Trophoblast cell (in vitro differentiated cells and primary cell): ENCODE results near the gene BRD7.

ENCODE experiments used
- DNase-seq, 2 donors: peaks; one replicate each; pipeline ENCODE4 v3.0.0-alpha.2; 2016
- H2AFZ ChIP-seq: 2 replicates; pipeline ENCODE4 v1.6.1; 2013; ENCODE audit warnings: low read length, moderate library complexity, mild to moderate bottlenecking; ENCODE audit not compliant: insufficient read depth, poor library complexity
- H2AK5ac ChIP-seq: 2 replicates; pipeline ENCODE4 v1.6.1; 2013; ENCODE audit warnings: mild to moderate bottlenecking, low read length
- H2BK120ac ChIP-seq: 2 replicates; pipeline ENCODE4 v1.6.1; 2013; ENCODE audit warnings: low read length, mild to moderate bottlenecking, moderate library complexity; ENCODE audit not compliant: insufficient read depth, poor library complexity
- H2BK12ac ChIP-seq: 2 replicates; pipeline ENCODE4 v1.6.1; 2013; ENCODE audit warnings: mild to moderate bottlenecking, low read length, moderate library complexity
- H2BK5ac ChIP-seq: 2 replicates; pipeline ENCODE4 v1.6.1; 2013; ENCODE audit warnings: low read length, low read depth, moderate library complexity, mild to moderate bottlenecking; ENCODE audit not compliant: poor library complexity
- H3K14ac ChIP-seq: 2 replicates; pipeline ENCODE4 v1.6.1; 2013; ENCODE audit warnings: mild to moderate bottlenecking, low read length
- H3K18ac ChIP-seq: 2 replicates; pipeline ENCODE4 v1.6.1; 2013; ENCODE audit warnings: mild to moderate bottlenecking, low read length
- H3K23ac ChIP-seq: 2 replicates; pipeline ENCODE4 v1.6.1; 2013; ENCODE audit warnings: low read length
- H3K27ac ChIP-seq: 2 replicates; pipeline ENCODE4 v1.5.1; 2013; ENCODE audit warnings: low read depth, mild to moderate bottlenecking, inconsistent platforms, low read length, moderate library complexity
- H3K27me3 ChIP-seq: 2 replicates; pipeline ENCODE4 v1.6.1; 2013; ENCODE audit warnings: inconsistent platforms, mild to moderate bottlenecking, low read length, moderate library complexity; ENCODE audit not compliant: insufficient read depth
- H3K36me3 ChIP-seq, 2 experiments: 1 replicate in 1 of 2; 2 replicates in 1 of 2; pipeline ENCODE4 v1.6.1; 2013; ENCODE audit warnings: low read length in 2 of 2, mild to moderate bottlenecking in 2 of 2, moderate library complexity in 1 of 2; ENCODE audit not compliant: insufficient read depth in 2 of 2, control insufficient read depth in 1 of 2
- H3K4ac ChIP-seq: 2 replicates; pipeline ENCODE4 v1.6.1; 2013; ENCODE audit warnings: low read depth, mild to moderate bottlenecking, low read length, moderate library complexity
- H3K4me1 ChIP-seq, 2 experiments: 1 replicate in 1 of 2; 2 replicates in 1 of 2; pipeline ENCODE4 v1.6.1; 2013; ENCODE audit warnings: low read length in 2 of 2, mild to moderate bottlenecking in 2 of 2, moderate library complexity in 1 of 2; ENCODE audit not compliant: insufficient read depth in 2 of 2, control insufficient read depth in 1 of 2
- H3K4me2 ChIP-seq: 2 replicates; pipeline ENCODE4 v1.6.1; 2013; ENCODE audit warnings: inconsistent platforms, mild to moderate bottlenecking, low read length, moderate library complexity
- H3K4me3 ChIP-seq: 2 replicates; pipeline ENCODE4 v1.5.1; 2013; ENCODE audit warnings: mild to moderate bottlenecking, low read depth, low read length, inconsistent platforms
- H3K79me1 ChIP-seq: one replicate; pipeline ENCODE4 v1.6.1; 2013; ENCODE audit warnings: low read length
- H3K79me2 ChIP-seq: 2 replicates; pipeline ENCODE4 v1.6.1; 2013; ENCODE audit warnings: low read length, mild to moderate bottlenecking; ENCODE audit not compliant: control insufficient read depth, insufficient read depth, poor library complexity
- H3K9ac ChIP-seq: 2 replicates; pipeline ENCODE4 v1.6.1; 2013; ENCODE audit warnings: mild to moderate bottlenecking, low read length
- H3K9me3 ChIP-seq: 2 replicates; pipeline ENCODE4 v1.6.1; 2013; ENCODE audit warnings: low read depth, mild to moderate bottlenecking, control low read depth, inconsistent platforms, low read length; ENCODE audit not compliant: insufficient read depth
- H4K12ac ChIP-seq: 2 replicates; pipeline ENCODE4 v1.6.1; 2013; ENCODE audit warnings: low read depth, mild to moderate bottlenecking, low read length, moderate library complexity
- H4K8ac ChIP-seq: 2 replicates; pipeline ENCODE4 v1.6.1; 2013; ENCODE audit warnings: low read depth, mild to moderate bottlenecking, low read length, moderate library complexity
- H4K91ac ChIP-seq: one replicate; pipeline ENCODE4 v1.6.1; 2013; ENCODE audit warnings: low read depth, mild to moderate bottlenecking, low read length, moderate library complexity
- WGBS: extraction: QIAGEN DNeasy Blood & Tissue Kit; methylation state at CpG from one replicate; pipeline ENCODE4 v1.1.7; 2013; ENCODE audit warnings: missing lambda C conversion rate; ENCODE audit not compliant: insufficient read length, insufficient coverage; ENCODE audit errors: extremely low coverage; 5-methylcytosine and 5-hydroxymethylcytosine counted together

Gene BRD7

GRCh38 chr16:50268352-50268751 lies 100.4 kb downstream of the BRD7 start:
- peak; percentile 43 to 62 for DNase-seq
- no peak overlapping the region for H3K4me3 ChIP-seq

GRCh38 chr16:50267651-50268050 lies 101.1 kb downstream of the BRD7 start:
- Histone ChIP-seq H2AFZ (no peak overlapping the region), H4K12ac (no peak overlapping the region), H3K27me3 (no peaks in the 10 kb centered on the region), H3K4me3 (no peak overlapping the region), H3K79me2 (no peaks in the 10 kb centered on the region), H3K27ac (no peak overlapping the region), H3K36me3 (no peaks in the 10 kb centered on the region), H3K23ac (no peak overlapping the region), H4K8ac (no peak overlapping the region), H2BK5ac (no peak overlapping the region), H3K18ac (no peak overlapping the region), H3K4ac (no peak overlapping the region), H3K9me3 (no peaks in the 10 kb centered on the region), H4K91ac (no peak overlapping the region), H2AK5ac (no peak overlapping the region), H3K9ac (no peak overlapping the region), H3K79me1 (peaks cover 8% of the 10 kb centered on the region), H2BK12ac (no peak overlapping the region), H2BK120ac (no peak overlapping the region), H3K4me2 (no peak overlapping the region), H3K4me1 (peaks cover 15 to 16% of the 10 kb centered on the region in 2 experiments), H3K14ac (no peak overlapping the region)
- no peak for DNase-seq
- WGBS, result no CpG with 5 or more reads among the region's 3 CpGs

More at GRCh38 chr16:50268352-50268751, 100.4 kb downstream of the BRD7 start:
- no peaks in the 10 kb centered on the region for H3K36me3 ChIP-seq
- H3K79me1 ChIP-seq, result peaks cover 8% of the 10 kb centered on the region
- no peaks in the 10 kb centered on the region for H3K79me2 ChIP-seq
- H3K9ac ChIP-seq, result no peak overlapping the region
- no peaks in the 10 kb centered on the region for H3K27me3 ChIP-seq
- H2AFZ ChIP-seq, result no peak overlapping the region
- no peak overlapping the region for H4K12ac ChIP-seq
- no peak overlapping the region for H3K18ac ChIP-seq
- H3K4me2 ChIP-seq, result no peak overlapping the region
- H4K91ac ChIP-seq, result no peak overlapping the region
- no peak overlapping the region for H2BK120ac ChIP-seq
- H3K4ac ChIP-seq, result no peak overlapping the region
- H2BK12ac ChIP-seq, result no peak overlapping the region
- H3K23ac ChIP-seq, result no peak overlapping the region
- H3K14ac ChIP-seq, result no peak overlapping the region
- H2AK5ac ChIP-seq, result no peak overlapping the region
- H3K27ac ChIP-seq, result no peak overlapping the region
- no peaks in the 10 kb centered on the region for H3K9me3 ChIP-seq
- no peak overlapping the region for H2BK5ac ChIP-seq
- H4K8ac ChIP-seq, result no peak overlapping the region
- WGBS, result no CpG with 5 or more reads among the region's 5 CpGs
- H3K4me1 ChIP-seq, result peaks cover 15 to 16% of the 10 kb centered on the region in 2 experiments

- H3K79me2 ChIP-seq, result no peaks in the 10 kb centered on the region
- no peak overlapping the region for H3K9ac ChIP-seq
- no peaks in the 10 kb centered on the region for H3K27me3 ChIP-seq
- no peaks in the 10 kb centered on the region for H3K9me3 ChIP-seq
- no peak overlapping the region for H3K4me3 ChIP-seq
- H3K36me3 ChIP-seq, result no peaks in the 10 kb centered on the region
- H3K79me1 ChIP-seq, result peaks cover 8% of the 10 kb centered on the region
- DNase-seq, result no peak
- no peak overlapping the region for H3K4ac ChIP-seq
- no peak overlapping the region for H3K23ac ChIP-seq
- no peak overlapping the region for H2BK5ac ChIP-seq
- H3K18ac ChIP-seq, result no peak overlapping the region
- H3K4me1 ChIP-seq, result peaks cover 11 to 16% of the 10 kb centered on the region in 2 experiments
- H2BK12ac ChIP-seq, result no peak overlapping the region
- H3K4me2 ChIP-seq, result no peak overlapping the region
- no peak overlapping the region for H2AFZ ChIP-seq
- H4K8ac ChIP-seq, result no peak overlapping the region
- no peak overlapping the region for H3K14ac ChIP-seq
- H2BK120ac ChIP-seq, result peak overlapping the region; percentile 21
- H3K27ac ChIP-seq, result no peak overlapping the region
- no peak overlapping the region for H4K91ac ChIP-seq
- H4K12ac ChIP-seq, result no peak overlapping the region
- no CpG with 5 or more reads among the region's 8 CpGs for WGBS
- H2AK5ac ChIP-seq, result no peak overlapping the region
Observed at GRCh38 chr16:50267151-50267631, 101.6 kb downstream of the BRD7 start.

GRCh38 chr16:50266337-50267091 lies 102.3 kb downstream of the BRD7 start, which contains the start of gene ADCY7:
TSS of gene ADCY7 (plus strand) at chr16:50266551. CDS start at chr16:50288180, 21,629 bp downstream.
- peak within 1 kb of the TSS; percentile 86 for H2BK12ac ChIP-seq
- no peak within 1 kb of the TSS for H3K23ac ChIP-seq
- H3K27me3 ChIP-seq, result no peaks in the 10 kb centered on the region
- peaks cover 8% of the 10 kb centered on the region for H3K79me1 ChIP-seq
- no peaks in the 10 kb centered on the region for H3K9me3 ChIP-seq
- peak within 1 kb of the TSS; percentile 48 for H2AK5ac ChIP-seq
- peak within 1 kb of the TSS; percentile 88 for H4K12ac ChIP-seq
- peaks cover 11 to 16% of the 10 kb centered on the region in 2 experiments for H3K4me1 ChIP-seq
- H4K8ac ChIP-seq, result peak within 1 kb of the TSS; percentile 80
- peak within 1 kb of the TSS; percentile 7 for H3K9ac ChIP-seq
- peak within 1 kb of the TSS; percentile 76 for H3K14ac ChIP-seq
- H3K18ac ChIP-seq, result peak within 1 kb of the TSS; percentile 51
- peak within 1 kb of the TSS; percentile 72 for H3K27ac ChIP-seq
- no peaks in the 10 kb centered on the region for H3K36me3 ChIP-seq
- H2BK120ac ChIP-seq, result peak within 1 kb of the TSS; percentile 74
- peak within 1 kb of the TSS; percentile 63 for H3K4me2 ChIP-seq
- H3K4me3 ChIP-seq, result no peak within 1 kb of the TSS
- peak within 1 kb of the TSS; percentile 31 for H2AFZ ChIP-seq
- peak within 1 kb of the TSS; percentile 69 for H3K4ac ChIP-seq
- peak; percentile 27 to 60 for DNase-seq
- no peaks in the 10 kb centered on the region for H3K79me2 ChIP-seq
- WGBS, result no CpG with 5 or more reads among the region's 25 CpGs
- peak within 1 kb of the TSS; percentile 87 for H4K91ac ChIP-seq
- peak within 1 kb of the TSS; percentile 61 for H2BK5ac ChIP-seq
